Myocyte (in vitro differentiated cells): ENCODE measurements around the gene SMOC1. TPM values are rescaled to one million over a fixed set of nuclear protein-coding genes. Genes with fewer than 3 reads are reported as not detected.

Source experiments
- DNase-seq: peaks from one replicate; pipeline ENCODE4 v3.0.0-alpha.2; 2012; ENCODE audit warnings: low read depth
- total RNA-seq: library from RNA; depleted of rRNA; stranded (reverse); fragments of >200 nt; gene quantifications from 2 replicates; pipeline ENCODE4 v1.2.3, GENCODE V29; 2014

SMOC1 gene
- total RNA-seq, 1 donor from 2014 or later: 1.4 TPM

- peak; percentile 8 for DNase-seq
These were observed 101.5 kb downstream of the SMOC1 start for GRCh38 chr14:69980457-69981425.

GRCh38 chr14:69982220-69982839, 103.1 kb downstream of the SMOC1 start:
- no peak for DNase-seq

- no peak for DNase-seq
These were observed 103.7 kb downstream of the SMOC1 start for GRCh38 chr14:69982886-69983285.

- DNase-seq: no peak
These were observed 104.1 kb downstream of the SMOC1 start for GRCh38 chr14:69983317-69983716.

GRCh38 chr14:69985463-69985862, 106.2 kb downstream of the SMOC1 start:
- DNase-seq: no peak

- DNase-seq: no peak
These were observed 107.1 kb downstream of the SMOC1 start for GRCh38 chr14:69986336-69986735.

GRCh38 chr14:69987406-69988121, 108.3 kb downstream of the SMOC1 start:
- no peak for DNase-seq

GRCh38 chr14:69988979-69989378, 109.8 kb downstream of the SMOC1 start:
- DNase-seq: no peak

GRCh38 chr14:69989622-69990021, 110.4 kb downstream of the SMOC1 start:
- no peak for DNase-seq

- DNase-seq: no peak
These were observed 111.1 kb downstream of the SMOC1 start for GRCh38 chr14:69990323-69990722.

- no peak for DNase-seq
These were observed 112.2 kb downstream of the SMOC1 start for GRCh38 chr14:69991422-69991821.

- no peak for DNase-seq
These were observed 113.3 kb downstream of the SMOC1 start for GRCh38 chr14:69992564-69992963.

GRCh38 chr14:69993326-69993725, 114.1 kb downstream of the SMOC1 start:
- no peak for DNase-seq

- DNase-seq: no peak
These were observed 114.8 kb downstream of the SMOC1 start for GRCh38 chr14:69994002-69994401.

GRCh38 chr14:69996216-69996615, 117.0 kb downstream of the SMOC1 start:
- no peak for DNase-seq

GRCh38 chr14:69997849-69998248, 118.6 kb downstream of the SMOC1 start:
- DNase-seq: peak; percentile 43

- peak; percentile 45 for DNase-seq
These were observed 120.1 kb downstream of the SMOC1 start for GRCh38 chr14:69999261-69999674.

- no peak for DNase-seq
These were observed 121.4 kb downstream of the SMOC1 start for GRCh38 chr14:70000601-70001000.

- DNase-seq: no peak
These were observed 123.6 kb downstream of the SMOC1 start for GRCh38 chr14:70002589-70003346.

- DNase-seq: no peak
These were observed 125.6 kb downstream of the SMOC1 start for GRCh38 chr14:70004791-70005190.

- no peak for DNase-seq
These were observed 126.1 kb downstream of the SMOC1 start for GRCh38 chr14:70005281-70005805.
